K562 (cell line): ENCODE data around the gene KAT2B. TPM values are rescaled to one million over a fixed set of nuclear protein-coding genes. Genes with fewer than 3 reads are reported as not detected.

ENCODE experiments used
- ATAC-seq: fragments of 200-7000 bp; cut with Tn5 transposase; 3 replicates; pipeline ENCODE4 v1.9.1; 2020; ENCODE audit warnings: moderate library complexity
- BruUV-seq: library from RNA; stranded (reverse); fragments of 400-500 nt; replicated peaks from 2 replicates; lab custom pipeline; 2021; lab: Mats Ljungman, UMichigan
- CTCF ChIA-PET: fragments of 300-600 bp; formaldehyde crosslinking; extraction: SDS; loops from one replicate; lab custom pipeline; 2021; ENCODE audit warnings: low intra/inter-chr PET ratio; lab: Yijun Ruan, JAX
- POLR2A ChIA-PET: fragments of 300-600, 350-650 bp; sonication (Branson Sonifier 250); formaldehyde crosslinking; extraction: SDS; loops from one replicate; lab custom pipeline; 2021; ENCODE audit warnings: antibody characterized with exemption, inconsistent platforms; lab: Yijun Ruan, JAX
- DNase-seq, 4 experiments: peaks; one replicate each; pipeline versions ENCODE4 v3.0.0 to v3.0.0-alpha.2; 2011 to 2018; ENCODE audit warnings: low spot score in 3 of 4, mixed read lengths in 3 of 4; ENCODE audit errors: extremely low read depth in 1 of 4
- FAIRE-seq: peaks from 2 replicates; lab custom pipeline; 2011; peaks lifted over from hg19 to GRCh38; lab: Jason Lieb, UNC
- H2AFZ ChIP-seq: 2 replicates; pipeline ENCODE4 v1.6.0; 2011; ENCODE audit warnings: low read depth, low read length, control low read depth, inconsistent platforms
- H3K27ac ChIP-seq: fragments of 200-600 bp; 3 replicates; pipeline ENCODE4 v1.8.0; 2011; ENCODE audit warnings: low read depth, mild to moderate bottlenecking, control low read depth, inconsistent platforms, low read length, moderate library complexity, mixed read lengths; ENCODE audit errors: extremely low read depth
- H3K27me3 ChIP-seq, 2 experiments: fragments of 300-600 bp in 1 of 2; 2 replicates in 1 of 2; 3 replicates in 1 of 2; pipeline versions ENCODE4 v1.6.0 to v1.8.0; 2011; ENCODE audit warnings: inconsistent platforms in 2 of 2, low read length in 2 of 2, mild to moderate bottlenecking in 1 of 2, mixed read lengths in 1 of 2, moderate library complexity in 1 of 2; ENCODE audit not compliant: control insufficient read depth in 2 of 2, insufficient read depth in 2 of 2
- H3K36me3 ChIP-seq: fragments of 300-600 bp; 3 replicates; pipeline ENCODE4 v1.8.0; 2011; ENCODE audit warnings: mild to moderate bottlenecking, low read length, inconsistent platforms; ENCODE audit not compliant: control insufficient read depth, insufficient read depth
- H3K4me1 ChIP-seq, 2 experiments: fragments of 200-600 bp in 1 of 2; replicated peaks in 1 of 2; 2 replicates in 1 of 2; 3 replicates in 1 of 2; pipeline versions ENCODE4 v1.5.1 to v1.8.0; 2011; ENCODE audit warnings: inconsistent platforms in 2 of 2, low read length in 2 of 2, mild to moderate bottlenecking in 1 of 2, mixed read lengths in 1 of 2, moderate library complexity in 1 of 2; ENCODE audit not compliant: control insufficient read depth in 2 of 2, insufficient read depth in 2 of 2
- H3K4me2 ChIP-seq: 2 replicates; pipeline ENCODE4 v1.6.1; 2011; ENCODE audit warnings: low read length, control low read depth, inconsistent platforms, mixed read lengths; ENCODE audit not compliant: insufficient read depth
- H3K4me3 ChIP-seq: fragments of 200-600 bp; sonication (generic), shearing (Covaris generic); 2 replicates; pipeline ENCODE4 v1.5.1; 2016; ENCODE audit warnings: control low read depth, inconsistent platforms
- H3K79me2 ChIP-seq: fragments of 200-600 bp; 3 replicates; pipeline ENCODE4 v1.8.0; 2011; ENCODE audit warnings: low read length, inconsistent platforms; ENCODE audit not compliant: control insufficient read depth, insufficient read depth
- H3K9ac ChIP-seq, 2 experiments: 2 replicates each; pipeline versions ENCODE4 v1.6.0 to v1.6.1; 2011; ENCODE audit warnings: low read depth in 2 of 2, low read length in 2 of 2, control low read depth in 1 of 2, inconsistent platforms in 1 of 2, mild to moderate bottlenecking in 1 of 2, mixed read lengths in 1 of 2; ENCODE audit not compliant: insufficient read depth in 1 of 2
- H3K9me1 ChIP-seq: one replicate; pipeline ENCODE4 v1.6.0; 2011; ENCODE audit warnings: inconsistent platforms, mild to moderate bottlenecking, low read length, moderate library complexity; ENCODE audit not compliant: control insufficient read depth, insufficient read depth
- H3K9me3 ChIP-seq: replicated peaks from 2 replicates; pipeline ENCODE4 v1.5.1; 2011; ENCODE audit warnings: low read depth, low read length, inconsistent platforms; ENCODE audit not compliant: control insufficient read depth, insufficient read depth
- H4K20me1 ChIP-seq: replicated peaks from 2 replicates; pipeline ENCODE4 v1.6.1; 2011; ENCODE audit warnings: low read length, inconsistent platforms, mixed read lengths; ENCODE audit not compliant: control insufficient read depth, insufficient read depth
- DDX20 ChIP-seq: fragments of 450-650 bp; IDR thresholded peaks from 2 replicates; pipeline ENCODE4 v1.6.1; 2016; ENCODE audit warnings: missing genetic modification characterization, low read depth, mild to moderate bottlenecking, missing compliant biosample characterization, moderate library complexity
- ESRRB ChIP-seq: fragments of 250-450 bp; sonication (Bioruptor Pico); IDR thresholded peaks from 2 replicates; pipeline ENCODE4 v1.5.0; 2020; ENCODE audit warnings: mild to moderate bottlenecking, moderate library complexity, borderline replicate concordance
- ETV1 ChIP-seq: fragments of 450-650 bp; conservative IDR thresholded peaks from 2 replicates; pipeline ENCODE4 v1.6.1; 2016; ENCODE audit warnings: missing genetic modification characterization, control low read depth, low read depth, missing compliant biosample characterization
- HBP1 ChIP-seq: fragments of 450-650 bp; formaldehyde crosslinking; IDR thresholded peaks from 2 replicates; pipeline ENCODE4 v1.4.0; 2022; ENCODE audit warnings: missing genetic modification characterization
- HDAC6 ChIP-seq: IDR thresholded peaks from 2 replicates; pipeline ENCODE4 v1.6.1; 2012; ENCODE audit warnings: low read depth, mild to moderate bottlenecking, control low read depth, inconsistent platforms, low read length, moderate library complexity
- KLF6 ChIP-seq: fragments of 250-450 bp; sonication (Bioruptor Pico); IDR thresholded peaks from 2 replicates; pipeline ENCODE4 v1.4.0; 2020; ENCODE audit warnings: mild to moderate bottlenecking, moderate library complexity, borderline replicate concordance
- MEIS2 ChIP-seq: fragments of 450-650 bp; IDR thresholded peaks from 2 replicates; pipeline ENCODE4 v1.6.1; 2014; ENCODE audit warnings: mild to moderate bottlenecking; ENCODE audit not compliant: partially characterized antibody
- MXI1 ChIP-seq: IDR thresholded peaks from 2 replicates; pipeline ENCODE4 v1.6.1; 2011; ENCODE audit warnings: low read depth, mild to moderate bottlenecking, improper control_type of control experiment, low read length
- NFIC ChIP-seq: fragments of 450-650 bp; IDR thresholded peaks from 2 replicates; pipeline ENCODE4 v1.6.1; 2017; ENCODE audit warnings: mild to moderate bottlenecking, inconsistent platforms
- NFIX ChIP-seq: fragments of 250-450 bp; sonication (Bioruptor Pico); IDR thresholded peaks from 2 replicates; pipeline ENCODE4 v1.4.0; 2020; ENCODE audit warnings: low read depth, mild to moderate bottlenecking, moderate library complexity
- NFYB ChIP-seq: IDR thresholded peaks from 2 replicates; pipeline ENCODE4 v1.6.1; 2011; ENCODE audit warnings: mild to moderate bottlenecking, moderate library complexity; ENCODE audit not compliant: insufficient read length; ENCODE audit errors: extremely low read depth
- PPARD ChIP-seq: fragments of 250-450 bp; sonication (Bioruptor Pico); IDR thresholded peaks from 2 replicates; pipeline ENCODE4 v1.8.0; 2022; ENCODE audit warnings: inconsistent platforms, mild to moderate bottlenecking, moderate library complexity
- RB1 ChIP-seq: fragments of 450-650 bp; IDR thresholded peaks from 2 replicates; pipeline ENCODE4 v1.6.1; 2017; ENCODE audit warnings: low read depth, mild to moderate bottlenecking
- SAFB2 ChIP-seq: fragments of 200-400 bp; formaldehyde crosslinking; IDR thresholded peaks from 2 replicates; pipeline ENCODE4 v1.6.1; 2018; ENCODE audit warnings: borderline replicate concordance, low read length, low read depth, moderate library complexity; ENCODE audit not compliant: severe bottlenecking
- SPI1 ChIP-seq: IDR thresholded peaks from 2 replicates; pipeline ENCODE4 v1.6.1; 2011; ENCODE audit warnings: low read depth, low read length, control low read depth, borderline replicate concordance
- TAF9B ChIP-seq: fragments of 450-650 bp; IDR thresholded peaks from 2 replicates; pipeline ENCODE4 v1.6.1; 2018; ENCODE audit warnings: mild to moderate bottlenecking; ENCODE audit not compliant: partially characterized antibody
- ZNF134 ChIP-seq: fragments of 250-450 bp; sonication (Bioruptor Pico); conservative IDR thresholded peaks from 2 replicates; pipeline ENCODE4 v1.4.0; 2020
- WGBS: fragments of 100-300 bp; shearing (Covaris generic); methylation state at CpG from one replicate; pipeline ENCODE4 v1.1.6; 2016; ENCODE audit warnings: low coverage, mixed read lengths; ENCODE audit not compliant: insufficient coverage; ENCODE audit errors: missing lambda C conversion rate; 5-methylcytosine and 5-hydroxymethylcytosine counted together
- in situ Hi-C: fragments of 300-500 bp; cut with MboI; formaldehyde crosslinking; loops from 4 replicates; pipeline ENCODE4 v1.15.0; 2018; ENCODE audit warnings: inconsistent platforms, mixed read lengths
- intact Hi-C: fragments of 100-400 bp; cut with micrococcal nuclease; formaldehyde crosslinking; loops from 2 replicates; pipeline ENCODE4 v1.14.2; 2022
- polyA plus RNA-seq, 8 experiments: library from polyadenylated mRNA; depleted of rRNA in 4 of 8; stranded (reverse) in 5 of 8; unstranded in 3 of 8; fragments of >200 nt; fragmentation: Nextera tagmentation in 2 of 8; fragmentation: Illumina TruSeq in 1 of 8; extraction: Ambion mirVana in 2 of 8; extraction: Trizol in 1 of 8; gene quantifications; 2 replicates each; pipeline versions ENCODE4 v1.2.1 to v1.2.3, GENCODE V29; 2011 to 2014; ENCODE audit warnings: inconsistent platforms in 1 of 8, missing spikeins in 1 of 8
- total RNA-seq, 7 experiments: library from RNA; depleted of rRNA in 6 of 7; stranded (reverse); fragments of >200 nt in 6 of 7; fragmentation: Illumina TruSeq in 2 of 7; extraction: Trizol in 2 of 7; gene quantifications; 2 replicates each; pipeline versions ENCODE4 v1.2.1 to v1.2.3, GENCODE V29; 2011 to 2021; ENCODE audit warnings: low replicate concordance in 1 of 7

The KAT2B gene
- total and polyA plus RNA-seq, 9 of the 15 experiments (the other 6 are each of a cell fraction or from before 2014, with no cell fraction given) = 3.3 to 14.9 (median 12.2) TPM

- in situ Hi-C loops (no loop called here), intact Hi-C loops (no loop called here)
- DNase-seq (no peak), FAIRE-seq (no peak), ATAC-seq (no peak)
- no peaks in the 10 kb centered on the region for H3K9me3 ChIP-seq
- peaks cover 85% of the 10 kb centered on the region for H3K36me3 ChIP-seq
- no peak overlapping the region for H3K4me3 ChIP-seq
- 97% methylated on average over 4 of the region's 4 CpGs for WGBS
- no peaks in the 10 kb centered on the region for H3K27me3 ChIP-seq
- no peaks in the 10 kb centered on the region for H3K9me1 ChIP-seq
- no peak for TF ChIP-seq NFIC
- TF ChIP-seq MEIS2 = no peak
- TF ChIP-seq SPI1 = no peak
- no peak for TF ChIP-seq ESRRB (CRISPR knock-in tag)
- no peak for TF ChIP-seq SAFB2
- TF ChIP-seq, all 486 proteins: peak for 0
- ChIA-PET POLR2A (interaction anchor here (1.3 kb wide), 1 partner anchor 10 kb away, joined by 3 read pairs; no protein-coding TSS in a partner anchor), CTCF (no interaction called here)
- H3K79me2 ChIP-seq = no peaks in the 10 kb centered on the region
- H2AFZ ChIP-seq = no peak overlapping the region
- H3K4me2 ChIP-seq = no peak overlapping the region
- no peaks in the 10 kb centered on the region for H3K4me1 ChIP-seq
- BruUV-seq = no TSS peak
- no peak overlapping the region for H3K27ac ChIP-seq
- no peaks in the 10 kb centered on the region for H4K20me1 ChIP-seq
- H3K9ac ChIP-seq = no peak overlapping the region
Observed at GRCh38 chr3:20173844-20174410, 133.7 kb downstream of the KAT2B start.

GRCh38 chr3:20181276-20181675 lies 141.0 kb downstream of the KAT2B start:
- Histone ChIP-seq H3K9me1 (no peaks in the 10 kb centered on the region), H3K27ac (no peak overlapping the region), H3K27me3 (no peaks in the 10 kb centered on the region), H3K4me1 (no peaks in the 10 kb centered on the region), H3K4me2 (no peak overlapping the region), H3K9me3 (no peaks in the 10 kb centered on the region), H3K9ac (no peak overlapping the region), H3K36me3 (peaks cover 68% of the 10 kb centered on the region), H3K79me2 (peaks cover 35% of the 10 kb centered on the region), H3K4me3 (no peak overlapping the region), H2AFZ (no peak overlapping the region), H4K20me1 (no peaks in the 10 kb centered on the region)
- POLR2A ChIA-PET = no interaction called here
- CTCF ChIA-PET = no interaction called here
- in situ Hi-C loops (no loop called here), intact Hi-C loops (no loop called here)
- ATAC-seq (no peak), DNase-seq (no peak), FAIRE-seq (no peak)
- 79% methylated on average over 3 of the region's 3 CpGs for WGBS
- no TSS peak for BruUV-seq
- no peak for TF ChIP-seq DDX20 (tag)
- TF ChIP-seq PPARD (CRISPR knock-in tag) = no peak
- TF ChIP-seq ETV1 (tag) = no peak
- no peak for TF ChIP-seq HBP1 (CRISPR knock-in tag)
- TF ChIP-seq MXI1 = no peak
- TF ChIP-seq NFIX (CRISPR knock-in tag) = no peak
- TF ChIP-seq HDAC6 = no peak
- TF ChIP-seq TAF9B = no peak
- no peak for TF ChIP-seq ZNF134 (CRISPR knock-in tag)
- TF ChIP-seq RB1 = no peak
- no peak for TF ChIP-seq NFYB
- no peak for TF ChIP-seq KLF6 (CRISPR knock-in tag)
